Stimulated activated CD4-positive, alpha-beta T cell treated with anti-CD3 and anti-CD28 coated beads, Interleukin-2, amount 100 ng/mL, for 24 hours (primary cell): ENCODE results near the gene MRPL41.
"Not testable (repeated sequence)": the region's sequence is repeated elsewhere in the genome, so short reads cannot be mapped to it uniquely, and the experiment has no call there.

Experiments
- DNase-seq, 2 donors: peaks; one replicate each; pipeline ENCODE4 v3.0.0-alpha.2; 2020

MRPL41 gene

DNA sequence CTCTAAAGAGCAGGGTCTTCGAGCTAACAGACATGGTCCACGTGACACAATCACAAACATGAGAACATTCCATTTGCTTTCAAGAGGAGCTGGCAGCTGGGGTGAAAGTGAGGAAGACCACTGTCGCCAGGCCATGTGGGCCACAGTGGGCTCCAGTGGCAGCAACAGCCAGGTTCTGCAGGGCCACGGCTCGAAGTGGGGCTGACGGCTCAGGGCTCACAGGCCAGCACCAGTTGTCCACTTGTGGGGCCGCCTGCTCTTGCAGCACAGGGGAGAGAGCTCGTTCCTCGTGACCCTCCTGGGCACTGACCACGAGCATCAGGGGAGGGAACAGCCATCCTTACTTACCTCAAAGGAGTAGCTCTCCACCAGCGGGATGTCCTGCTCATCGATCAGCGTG lies 36.6 kb downstream of the MRPL41 start:
- DNase-seq = no peak

DNA sequence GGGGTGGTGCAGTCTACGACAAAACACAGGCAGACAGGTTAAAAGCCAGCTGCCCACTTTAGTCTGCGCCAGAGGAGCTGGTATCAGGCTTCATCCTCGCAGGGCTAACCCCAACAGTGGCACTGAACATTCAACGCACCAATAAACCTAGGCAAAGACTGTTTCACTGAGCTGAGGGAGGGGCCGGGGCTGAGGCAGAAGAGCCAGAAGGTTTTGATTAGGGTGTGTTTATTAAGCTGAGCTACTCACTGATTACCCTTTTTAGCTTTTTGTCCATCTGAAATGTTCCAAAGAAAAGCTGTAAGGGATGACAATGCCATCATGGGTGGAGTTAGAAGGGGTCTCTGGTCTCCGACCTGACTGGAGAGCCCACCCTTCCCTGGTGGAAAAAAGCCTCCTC lies 37.2 kb downstream of the MRPL41 start:
- DNase-seq = no peak

DNA sequence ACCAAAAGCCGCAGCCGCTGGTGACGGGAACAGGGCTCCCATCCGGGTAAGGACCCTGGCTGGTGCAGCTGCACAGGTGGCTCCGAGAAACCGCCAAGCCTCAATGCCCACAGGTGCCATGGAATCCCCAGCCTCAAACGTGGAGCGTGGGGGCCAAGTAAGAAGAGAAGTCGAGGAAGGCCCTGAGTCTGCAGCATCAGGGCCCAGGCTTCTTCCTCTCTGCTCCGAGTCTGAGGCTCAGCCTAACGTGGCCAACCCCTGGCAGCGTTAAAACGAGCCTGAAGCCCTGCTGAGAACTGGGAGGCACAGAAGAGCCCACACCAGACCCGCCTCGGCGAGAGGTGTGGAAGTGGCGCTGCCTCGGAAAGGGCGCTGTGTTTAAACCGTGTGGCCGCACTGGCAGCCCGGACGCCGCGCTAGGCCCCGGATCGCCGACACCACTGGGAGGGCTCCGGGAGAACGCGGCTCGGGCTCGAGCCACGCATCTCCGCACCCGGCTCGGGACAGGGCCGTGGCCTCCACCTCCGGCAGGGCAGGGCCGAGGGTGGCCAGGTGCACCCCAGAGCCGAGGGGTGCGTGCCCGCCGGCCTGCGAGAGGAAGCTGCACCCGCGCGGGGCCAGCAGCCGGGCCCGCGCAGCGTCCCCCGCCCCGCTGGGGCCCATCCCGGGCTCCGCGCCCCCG lies 37.9 kb downstream of the MRPL41 start:
- no peak for DNase-seq

DNA sequence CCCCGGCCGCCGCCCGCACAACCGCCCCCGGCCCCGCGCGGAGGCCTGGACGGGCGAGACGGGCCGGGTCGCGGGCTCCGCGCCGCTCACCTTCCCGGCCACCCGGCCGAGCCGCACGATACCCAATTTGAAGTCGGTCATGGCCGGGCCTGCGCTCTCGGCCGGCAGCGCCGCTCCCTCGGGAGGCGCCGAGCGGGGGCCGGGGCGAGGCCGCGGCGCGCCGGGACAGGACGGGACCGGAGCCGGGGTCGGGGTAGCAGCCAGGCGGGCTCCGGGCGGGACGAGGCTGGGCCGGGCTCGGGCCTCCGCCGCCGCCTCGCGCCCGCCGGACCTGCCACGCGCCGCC lies 38.4 kb downstream of the MRPL41 start:
- DNase-seq = no peak

DNA sequence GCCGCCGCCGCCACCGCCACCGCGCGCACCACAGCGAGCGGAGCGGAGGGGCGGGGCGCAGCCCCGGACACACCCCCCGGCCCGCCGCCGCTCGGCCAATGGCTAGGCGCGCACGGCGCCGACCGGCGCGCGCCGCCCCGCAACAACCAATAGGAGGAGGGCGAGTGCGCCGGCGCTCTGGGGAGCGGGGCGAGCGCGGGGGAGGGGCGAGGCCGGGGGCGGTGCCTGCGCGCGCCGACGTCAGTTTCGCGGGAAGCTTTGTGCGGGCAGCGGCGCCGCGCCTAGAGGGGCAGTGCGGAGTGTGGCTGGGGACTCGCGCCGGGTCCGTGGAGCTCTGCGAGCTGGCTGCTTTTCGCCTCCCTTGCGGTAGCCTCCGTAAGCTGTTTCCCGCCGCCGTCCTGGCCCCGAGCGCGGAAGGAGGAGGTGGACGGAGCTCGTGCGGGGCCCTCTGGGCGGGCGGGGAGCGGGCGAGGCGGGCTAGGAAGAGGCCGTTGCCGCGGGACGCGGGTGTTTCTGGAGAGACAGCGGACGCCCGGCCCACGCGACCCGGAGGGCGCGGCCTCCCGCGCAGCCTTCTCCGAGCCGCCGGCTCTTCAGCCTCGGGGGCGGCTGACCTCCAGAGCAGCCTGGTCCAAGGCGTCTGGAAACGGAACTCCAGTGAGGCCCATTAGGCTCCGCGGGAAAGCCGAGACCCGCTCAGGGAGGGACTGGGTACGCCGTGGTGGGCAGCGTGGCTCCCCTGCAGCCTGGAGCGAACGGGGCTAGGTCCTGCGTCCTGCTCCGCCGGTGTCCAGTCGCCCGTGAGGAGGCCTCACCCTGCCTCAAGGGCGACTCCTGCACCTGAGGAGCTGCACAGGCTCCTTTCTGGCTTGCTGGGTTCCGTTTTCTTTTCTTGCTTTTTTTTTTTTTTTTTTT lies 39.0 kb downstream of the MRPL41 start, which contains the start of gene ZMYND19:
TSS of gene ZMYND19 (minus strand) at position 44 of the 915 bp plus-strand sequence. CDS start 249 bp downstream, outside the sequence.
- peak; percentile 91 to 93 for DNase-seq

DNA sequence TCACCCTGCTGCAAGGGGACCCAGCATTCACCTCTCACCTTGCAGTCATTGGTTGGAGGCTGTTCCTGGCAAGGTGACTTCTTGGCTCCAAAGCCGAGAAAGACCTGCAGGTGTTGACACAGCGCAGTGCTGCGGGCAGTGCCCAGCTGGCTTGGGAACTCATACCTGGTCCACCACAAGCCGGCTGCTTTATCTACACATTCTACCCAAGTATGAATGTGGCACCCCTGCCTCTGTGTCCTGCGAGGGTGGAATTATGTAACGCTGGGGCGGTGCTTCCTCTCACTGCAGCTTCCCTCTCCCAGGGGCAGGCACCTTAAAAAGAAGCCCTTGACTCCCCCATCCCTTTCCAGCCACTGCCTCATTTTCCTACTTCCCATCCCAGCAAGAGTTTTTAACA lies 41.1 kb downstream of the MRPL41 start:
- DNase-seq = no peak

DNA sequence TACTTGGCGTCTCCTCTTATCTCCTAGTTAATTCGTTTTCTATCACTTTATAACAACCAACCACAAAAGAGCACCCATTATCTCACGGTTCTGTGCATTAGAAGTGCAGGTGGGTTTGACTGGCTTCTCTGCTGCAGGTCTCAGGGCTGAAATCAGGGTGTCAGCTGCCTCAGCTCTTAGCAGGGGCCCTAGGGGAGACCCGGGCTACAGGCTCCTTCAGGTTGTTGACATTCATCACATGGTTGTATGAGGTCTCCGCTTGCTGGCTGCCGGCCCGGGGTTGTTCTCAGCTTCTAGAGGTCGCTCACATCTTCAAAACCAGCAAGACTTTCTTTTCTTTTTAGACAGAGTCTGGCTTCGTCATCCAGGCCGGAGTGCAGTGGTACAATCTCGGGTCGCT lies 41.5 kb downstream of the MRPL41 start:
- DNase-seq = no peak

DNA sequence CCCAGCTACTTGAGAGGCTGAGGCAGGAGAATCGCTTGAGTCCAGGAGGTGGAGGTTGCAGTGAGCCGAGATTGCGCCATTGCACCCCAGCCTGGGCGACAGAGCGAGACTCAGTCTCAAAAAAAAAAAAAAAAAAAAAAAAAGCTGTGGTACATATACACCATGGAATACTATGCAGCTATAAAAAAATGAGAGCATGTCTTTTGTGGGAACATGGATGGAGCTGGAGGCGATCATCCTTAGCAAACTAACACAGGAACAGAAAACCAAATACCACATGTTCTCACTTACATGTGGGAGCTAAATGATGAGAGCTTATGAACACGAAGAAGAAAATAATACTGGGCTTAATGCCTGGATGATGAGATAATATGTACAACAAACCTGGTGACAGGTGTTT lies 44.9 kb downstream of the MRPL41 start:
- not testable (repeated sequence) for DNase-seq

DNA sequence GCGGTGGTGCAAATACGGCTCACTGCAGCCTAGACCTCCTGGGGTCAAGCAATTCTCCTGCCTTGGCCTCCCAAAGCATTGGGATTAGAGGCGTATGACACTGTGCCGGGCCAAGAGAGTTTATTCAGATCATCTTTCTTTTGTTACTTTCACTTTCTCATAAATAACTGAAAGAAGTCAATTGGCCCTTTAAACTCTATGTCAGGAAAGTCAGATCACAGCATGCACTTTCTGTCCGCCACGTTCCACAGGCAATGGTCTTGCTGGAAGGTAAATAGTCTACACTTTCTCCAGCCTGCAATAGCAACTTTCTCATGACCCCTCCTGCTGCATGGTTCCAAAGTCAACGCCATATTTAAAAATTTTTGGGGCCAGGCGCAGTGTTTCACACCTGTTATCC lies 47.3 kb downstream of the MRPL41 start:
- no peak for DNase-seq
